ENCODE measurements around the gene TPD52L1.

Gene TPD52L1

GRCh38 chr6:125231574-125232343, 78.2 kb downstream of the TPD52L1 start:
- no peak overlapping the region for H3K4me3 ChIP-seq (ENCODE audit: low read length)
- DNase-seq (ENCODE audit: low read depth), result no peak
- no peak for TF ChIP-seq CTCF (conservative IDR thresholded peaks at IDR 0.05; ENCODE audit: low read length)

GRCh38 chr6:125232466-125232865, 78.9 kb downstream of the TPD52L1 start:
- TF ChIP-seq CTCF (conservative IDR thresholded peaks at IDR 0.05; ENCODE audit: low read length), result no peak
- no peak overlapping the region for H3K4me3 ChIP-seq (ENCODE audit: low read length)
- DNase-seq (ENCODE audit: low read depth), result peak; percentile 87

- DNase-seq (ENCODE audit: low read depth), result no peak
- no peak overlapping the region for H3K4me3 ChIP-seq (ENCODE audit: low read length)
- TF ChIP-seq CTCF (conservative IDR thresholded peaks at IDR 0.05; ENCODE audit: low read length), result no peak
Observed at GRCh38 chr6:125233202-125233601, 79.6 kb downstream of the TPD52L1 start.

- peak; percentile 65 for DNase-seq (ENCODE audit: low read depth)
- no peak for TF ChIP-seq CTCF (conservative IDR thresholded peaks at IDR 0.05; ENCODE audit: low read length)
Observed at GRCh38 chr6:125236536-125237327, 83.2 kb downstream of the TPD52L1 start.

GRCh38 chr6:125237764-125238163, 84.2 kb downstream of the TPD52L1 start:
- DNase-seq (ENCODE audit: low read depth), result no peak
- no peak for TF ChIP-seq CTCF (conservative IDR thresholded peaks at IDR 0.05; ENCODE audit: low read length)
- no peak overlapping the region for H3K4me3 ChIP-seq (ENCODE audit: low read length)

More at GRCh38 chr6:125236536-125237327, 83.2 kb downstream of the TPD52L1 start:
- no peak overlapping the region for H3K4me3 ChIP-seq (ENCODE audit: low read length)

GRCh38 chr6:125245109-125245508, 91.5 kb downstream of the TPD52L1 start:
- no peak for TF ChIP-seq CTCF (conservative IDR thresholded peaks at IDR 0.05; ENCODE audit: low read length)
- H3K4me3 ChIP-seq (ENCODE audit: low read length), result no peak overlapping the region
- no peak for DNase-seq (ENCODE audit: low read depth)
